ENCODE measurements around the gene FGF8.

The FGF8 gene

GRCh38 chr10:101781984-101782810, 6.3 kb upstream of the FGF8 start:
- DNase-seq (ENCODE audit: low read depth in 2 of 2): no peak

- DNase-seq (ENCODE audit: low read depth in 2 of 2): no peak
Observed at GRCh38 chr10:101781655-101781983, 5.7 kb upstream of the FGF8 start.

- DNase-seq (ENCODE audit: low read depth in 2 of 2): peak; percentile 58 to 68
Observed at GRCh38 chr10:101780818-101781654, 5.1 kb upstream of the FGF8 start.

GRCh38 chr10:101780187-101780817, 4.4 kb upstream of the FGF8 start:
- no peak for DNase-seq (ENCODE audit: low read depth in 2 of 2)

- DNase-seq (ENCODE audit: low read depth in 2 of 2): peak; percentile 82 to 87
Observed at GRCh38 chr10:101779544-101780186, 3.8 kb upstream of the FGF8 start.

- no peak for DNase-seq (ENCODE audit: low read depth in 2 of 2)
Observed at GRCh38 chr10:101778781-101779543, 3.0 kb upstream of the FGF8 start.

GRCh38 chr10:101778151-101778780, 2.4 kb upstream of the FGF8 start:
- DNase-seq (ENCODE audit: low read depth in 2 of 2): no peak

GRCh38 chr10:101777619-101778145, 1.8 kb upstream of the FGF8 start:
- DNase-seq (ENCODE audit: low read depth in 2 of 2): no peak

GRCh38 chr10:101776161-101776817, 375 bp upstream of the FGF8 start:
- no peak for DNase-seq (ENCODE audit: low read depth in 2 of 2)

- no peak for DNase-seq (ENCODE audit: low read depth in 2 of 2)
Observed at GRCh38 chr10:101774589-101775272, 1.2 kb downstream of the FGF8 start.

- DNase-seq (ENCODE audit: low read depth in 2 of 2): no peak
Observed at GRCh38 chr10:101773923-101774588, 1.9 kb downstream of the FGF8 start.

- no peak for DNase-seq (ENCODE audit: low read depth in 2 of 2)
Observed at GRCh38 chr10:101772895-101773761, 2.8 kb downstream of the FGF8 start.

- no peak for DNase-seq (ENCODE audit: low read depth in 2 of 2)
Observed at GRCh38 chr10:101772017-101772894, 3.7 kb downstream of the FGF8 start.

- DNase-seq (ENCODE audit: low read depth in 2 of 2): no peak
Observed at GRCh38 chr10:101771380-101771779, 4.5 kb downstream of the FGF8 start.

- DNase-seq (ENCODE audit: low read depth in 2 of 2): no peak
Observed at GRCh38 chr10:101770331-101771215, 5.3 kb downstream of the FGF8 start.
